ENCODE data around the gene TBL1XR1. TPM values are rescaled to one million over a fixed set of nuclear protein-coding genes. Genes with fewer than 3 reads are reported as not detected.

TBL1XR1 gene
- total RNA-seq, 4 donors from 2014 or later: 56.0 to 90.8 (median 75.6) TPM

GRCh38 chr3:177110895-177111294, 86.4 kb downstream of the TBL1XR1 start:
- DNase-seq (ENCODE audit: low spot score in 2 of 2): no peak
- Histone ChIP-seq H3K27ac (no peak overlapping the region), H3K27me3 (no peaks in the 10 kb centered on the region), H3K4me3 (no peak overlapping the region), H3K9me3 (no peaks in the 10 kb centered on the region), H3K36me3 (no peaks in the 10 kb centered on the region), H3K4me1 (peaks cover 51% of the 10 kb centered on the region)
- WGBS: 69% methylated on average over 3 of the region's 3 CpGs
- TF ChIP-seq POLR2A (IDR thresholded peaks at IDR 0.05): no peak
- TF ChIP-seq EP300 (IDR thresholded peaks at IDR 0.05): no peak
- no peak for TF ChIP-seq POLR2AphosphoS5 (IDR thresholded peaks at IDR 0.05)
- TF ChIP-seq CTCF (IDR thresholded peaks at IDR 0.05): no peak

GRCh38 chr3:177110386-177110785, 86.9 kb downstream of the TBL1XR1 start:
- H3K36me3 ChIP-seq: no peaks in the 10 kb centered on the region
- H3K27ac ChIP-seq: no peak overlapping the region
- no peak for DNase-seq (ENCODE audit: low spot score in 2 of 2)
- peaks cover 55% of the 10 kb centered on the region for H3K4me1 ChIP-seq
- no peaks in the 10 kb centered on the region for H3K27me3 ChIP-seq
- WGBS: 63% methylated on average over 2 of the region's 2 CpGs
- no peak overlapping the region for H3K4me3 ChIP-seq
- no peaks in the 10 kb centered on the region for H3K9me3 ChIP-seq
- TF ChIP-seq EP300 (IDR thresholded peaks at IDR 0.05) (no peak), CTCF (IDR thresholded peaks at IDR 0.05) (no peak), POLR2AphosphoS5 (IDR thresholded peaks at IDR 0.05) (no peak), POLR2A (IDR thresholded peaks at IDR 0.05) (no peak)

GRCh38 chr3:177109688-177110330, 87.5 kb downstream of the TBL1XR1 start:
- no peaks in the 10 kb centered on the region for H3K36me3 ChIP-seq
- no peak overlapping the region for H3K27ac ChIP-seq
- H3K9me3 ChIP-seq: no peaks in the 10 kb centered on the region
- DNase-seq (ENCODE audit: low spot score in 2 of 2): no peak
- WGBS: 57% methylated on average over 5 of the region's 5 CpGs
- no peak overlapping the region for H3K4me3 ChIP-seq
- peaks cover 60% of the 10 kb centered on the region for H3K4me1 ChIP-seq
- no peak for TF ChIP-seq CTCF (IDR thresholded peaks at IDR 0.05)
- no peak for TF ChIP-seq EP300 (IDR thresholded peaks at IDR 0.05)
- no peak for TF ChIP-seq POLR2AphosphoS5 (IDR thresholded peaks at IDR 0.05)
- TF ChIP-seq POLR2A (IDR thresholded peaks at IDR 0.05): no peak
- no peaks in the 10 kb centered on the region for H3K27me3 ChIP-seq

GRCh38 chr3:177108648-177109047, 88.6 kb downstream of the TBL1XR1 start:
- 56% methylated on average over 2 of the region's 2 CpGs for WGBS
- DNase-seq (ENCODE audit: low spot score in 2 of 2): no peak
- Histone ChIP-seq H3K4me1 (peaks cover 64% of the 10 kb centered on the region), H3K4me3 (no peak overlapping the region), H3K9me3 (no peaks in the 10 kb centered on the region), H3K36me3 (no peaks in the 10 kb centered on the region), H3K27me3 (no peaks in the 10 kb centered on the region), H3K27ac (no peak overlapping the region)
- TF ChIP-seq POLR2A (IDR thresholded peaks at IDR 0.05): no peak

- Histone ChIP-seq H3K4me3 (no peak overlapping the region), H3K9me3 (no peaks in the 10 kb centered on the region), H3K4me1 (peaks cover 70% of the 10 kb centered on the region), H3K27me3 (no peaks in the 10 kb centered on the region), H3K27ac (no peak overlapping the region), H3K36me3 (no peaks in the 10 kb centered on the region)
- WGBS: 76% methylated on average over 6 of the region's 6 CpGs
- no peak for DNase-seq (ENCODE audit: low spot score in 2 of 2)
- TF ChIP-seq POLR2AphosphoS5 (IDR thresholded peaks at IDR 0.05) (no peak), CTCF (IDR thresholded peaks at IDR 0.05) (no peak), POLR2A (IDR thresholded peaks at IDR 0.05) (no peak), EP300 (IDR thresholded peaks at IDR 0.05) (no peak)
Observed at GRCh38 chr3:177107461-177108239, 89.6 kb downstream of the TBL1XR1 start.
